HepG2 (cell line): ENCODE results near the gene CAVIN2. TPM values are rescaled to one million over a fixed set of nuclear protein-coding genes. Genes with fewer than 3 reads are reported as not detected.

ENCODE experiments used
- ETV6 ChIP-seq: sonication (generic); formaldehyde crosslinking; conservative IDR thresholded peaks from 2 replicates; pipeline ENCODE4 v1.4.0; 2020; ENCODE audit warnings: missing genetic modification reagents
- FOXC1 ChIP-seq: sonication (generic); formaldehyde crosslinking; IDR thresholded peaks from 2 replicates; pipeline ENCODE4 v1.8.0; 2022; ENCODE audit warnings: mild to moderate bottlenecking, missing genetic modification reagents, borderline replicate concordance
- FOXP1 ChIP-seq, 2 experiments: fragments of 450-650 bp in 1 of 2; IDR thresholded peaks; 2 replicates each; pipeline ENCODE4 v1.6.1; 2017 to 2018; ENCODE audit warnings: antibody characterized with exemption in 1 of 2
- GLI4 ChIP-seq: sonication (generic); formaldehyde crosslinking; IDR thresholded peaks from 2 replicates; pipeline ENCODE4 v1.5.1; 2020; ENCODE audit warnings: missing genetic modification reagents, mild to moderate bottlenecking, moderate library complexity, borderline replicate concordance
- NAIF1 ChIP-seq: sonication (generic); formaldehyde crosslinking; IDR thresholded peaks from 2 replicates; pipeline ENCODE4 v1.5.0; 2020; ENCODE audit warnings: mild to moderate bottlenecking, missing genetic modification reagents, borderline replicate concordance
- NR1H2 ChIP-seq: sonication (generic); formaldehyde crosslinking; IDR thresholded peaks from 2 replicates; pipeline ENCODE4 v1.8.1; 2022; ENCODE audit warnings: low read depth, missing genetic modification reagents, borderline replicate concordance
- RBM39 ChIP-seq: fragments of 200-400 bp; formaldehyde crosslinking; IDR thresholded peaks from one replicate; pipeline ENCODE4 v1.6.1; 2018; ENCODE audit warnings: antibody characterized with exemption, mild to moderate bottlenecking, low read depth, low read length; ENCODE audit not compliant: poor library complexity, severe bottlenecking
- THYN1 ChIP-seq: sonication (generic); formaldehyde crosslinking; IDR thresholded peaks from 2 replicates; pipeline ENCODE4 v1.8.1; 2023; ENCODE audit warnings: low read depth, mild to moderate bottlenecking, moderate library complexity, missing genetic modification reagents, borderline replicate concordance
- ZBTB46 ChIP-seq: sonication (generic); formaldehyde crosslinking; IDR thresholded peaks from 2 replicates; pipeline ENCODE4 v1.4.0; 2020; ENCODE audit warnings: mild to moderate bottlenecking, missing genetic modification reagents, borderline replicate concordance
- ZBTB7A ChIP-seq: sonication (generic); formaldehyde crosslinking; IDR thresholded peaks from 2 replicates; pipeline ENCODE4 v1.8.0; 2022; ENCODE audit warnings: mild to moderate bottlenecking, missing genetic modification reagents
- ZNF18 ChIP-seq: sonication (generic); formaldehyde crosslinking; IDR thresholded peaks from 2 replicates; pipeline ENCODE4 v1.8.0; 2022; ENCODE audit warnings: mild to moderate bottlenecking, missing genetic modification reagents; ENCODE audit not compliant: insufficient replicate concordance
- ZNF510 ChIP-seq: sonication (generic); formaldehyde crosslinking; IDR thresholded peaks from 2 replicates; pipeline ENCODE4 v1.4.0; 2020; ENCODE audit warnings: low read depth, mild to moderate bottlenecking, missing genetic modification reagents
- ZNF564 ChIP-seq: sonication (generic); formaldehyde crosslinking; IDR thresholded peaks from 2 replicates; pipeline ENCODE4 v1.8.1; 2023; ENCODE audit warnings: mild to moderate bottlenecking, missing genetic modification reagents
- polyA plus RNA-seq, 8 experiments: library from polyadenylated mRNA; depleted of rRNA in 3 of 8; stranded (reverse) in 7 of 8; unstranded in 1 of 8; fragments of >200 nt; fragmentation: Illumina TruSeq in 4 of 8; extraction: Trizol in 4 of 8; gene quantifications; 2 replicates each; pipeline versions ENCODE4 v1.2.1 to v1.2.3, GENCODE V29; 2011 to 2016; ENCODE audit warnings: low read depth in 4 of 8, missing spikeins in 1 of 8, mixed read lengths in 1 of 8; ENCODE audit not compliant: insufficient read depth in 1 of 8
- total RNA-seq, 5 experiments: library from RNA; depleted of rRNA; stranded (reverse); fragments of >200 nt; fragmentation: Illumina TruSeq; extraction: Trizol; gene quantifications; 2 replicates each; pipeline ENCODE4 v1.2.3, GENCODE V29; 2016; ENCODE audit warnings: low read depth in 1 of 5
- TF ChIP-seq, protein P1 (sequence below): sonication (generic); formaldehyde crosslinking; IDR thresholded peaks from 2 replicates; pipeline ENCODE4 v1.5.0; 2020; ENCODE audit warnings: missing genetic modification reagents
- TF ChIP-seq, protein P2 (sequence below): sonication (generic); formaldehyde crosslinking; IDR thresholded peaks from 2 replicates; pipeline ENCODE4 v1.4.0; 2020; ENCODE audit warnings: missing genetic modification reagents, low read depth, mild to moderate bottlenecking, borderline replicate concordance
- TF ChIP-seq, protein P3 (sequence below): sonication (generic); formaldehyde crosslinking; IDR thresholded peaks from 2 replicates; pipeline ENCODE4 v1.5.0; 2020; ENCODE audit warnings: missing genetic modification reagents

The CAVIN2 gene
- total and polyA plus RNA-seq, 2 of the 13 experiments (the other 11 are each of a cell fraction or from before 2014, with no cell fraction given) = 7.6 to 38.8 TPM

- TF ChIP-seq ZNF18 = peak; percentile 99
- peak; percentile 60; the same call in 1 of the 2 replicates for TF ChIP-seq ZNF564 (CRISPR knock-in tag)
- TF ChIP-seq THYN1 (CRISPR knock-in tag) = no peak; the same call in 1 of the 2 replicates
- no peak for TF ChIP-seq ZBTB46 (CRISPR knock-in tag)
- TF ChIP-seq RBM39 = no peak
- TF ChIP-seq, protein P1, sequence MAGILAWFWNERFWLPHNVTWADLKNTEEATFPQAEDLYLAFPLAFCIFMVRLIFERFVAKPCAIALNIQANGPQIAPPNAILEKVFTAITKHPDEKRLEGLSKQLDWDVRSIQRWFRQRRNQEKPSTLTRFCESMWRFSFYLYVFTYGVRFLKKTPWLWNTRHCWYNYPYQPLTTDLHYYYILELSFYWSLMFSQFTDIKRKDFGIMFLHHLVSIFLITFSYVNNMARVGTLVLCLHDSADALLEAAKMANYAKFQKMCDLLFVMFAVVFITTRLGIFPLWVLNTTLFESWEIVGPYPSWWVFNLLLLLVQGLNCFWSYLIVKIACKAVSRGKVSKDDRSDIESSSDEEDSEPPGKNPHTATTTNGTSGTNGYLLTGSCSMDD (CRISPR knock-in tag) = no peak
- TF ChIP-seq NR1H2 (CRISPR knock-in tag) = no peak
- peak; percentile 48; the same call in 1 of the 2 replicates for TF ChIP-seq GLI4 (CRISPR knock-in tag)
- no peak for TF ChIP-seq ZBTB7A (CRISPR knock-in tag)
- TF ChIP-seq FOXP1 (IDR thresholded peaks at IDR 0.05) = peak; percentile 84
- peak; percentile 98 for TF ChIP-seq FOXP1 (CRISPR knock-in tag; IDR thresholded peaks at IDR 0.05)
- no peak for TF ChIP-seq FOXC1
- TF ChIP-seq, protein P2, sequence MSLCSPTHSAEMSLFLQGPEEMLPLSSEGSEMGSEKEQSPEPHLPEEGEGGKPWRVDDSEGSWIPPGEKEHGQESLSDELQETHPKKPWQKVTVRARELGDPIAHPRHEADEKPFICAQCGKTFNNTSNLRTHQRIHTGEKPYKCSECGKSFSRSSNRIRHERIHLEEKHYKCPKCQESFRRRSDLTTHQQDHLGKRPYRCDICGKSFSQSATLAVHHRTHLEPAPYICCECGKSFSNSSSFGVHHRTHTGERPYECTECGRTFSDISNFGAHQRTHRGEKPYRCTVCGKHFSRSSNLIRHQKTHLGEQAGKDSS = peak; percentile 96; the same call in 1 of the 2 replicates
- peak; percentile 62; the same call in 1 of the 2 replicates for TF ChIP-seq ETV6 (CRISPR knock-in tag)
- no peak for TF ChIP-seq ZNF510 (CRISPR knock-in tag)
- no peak for TF ChIP-seq NAIF1 (CRISPR knock-in tag)
- TF ChIP-seq, protein P3, sequence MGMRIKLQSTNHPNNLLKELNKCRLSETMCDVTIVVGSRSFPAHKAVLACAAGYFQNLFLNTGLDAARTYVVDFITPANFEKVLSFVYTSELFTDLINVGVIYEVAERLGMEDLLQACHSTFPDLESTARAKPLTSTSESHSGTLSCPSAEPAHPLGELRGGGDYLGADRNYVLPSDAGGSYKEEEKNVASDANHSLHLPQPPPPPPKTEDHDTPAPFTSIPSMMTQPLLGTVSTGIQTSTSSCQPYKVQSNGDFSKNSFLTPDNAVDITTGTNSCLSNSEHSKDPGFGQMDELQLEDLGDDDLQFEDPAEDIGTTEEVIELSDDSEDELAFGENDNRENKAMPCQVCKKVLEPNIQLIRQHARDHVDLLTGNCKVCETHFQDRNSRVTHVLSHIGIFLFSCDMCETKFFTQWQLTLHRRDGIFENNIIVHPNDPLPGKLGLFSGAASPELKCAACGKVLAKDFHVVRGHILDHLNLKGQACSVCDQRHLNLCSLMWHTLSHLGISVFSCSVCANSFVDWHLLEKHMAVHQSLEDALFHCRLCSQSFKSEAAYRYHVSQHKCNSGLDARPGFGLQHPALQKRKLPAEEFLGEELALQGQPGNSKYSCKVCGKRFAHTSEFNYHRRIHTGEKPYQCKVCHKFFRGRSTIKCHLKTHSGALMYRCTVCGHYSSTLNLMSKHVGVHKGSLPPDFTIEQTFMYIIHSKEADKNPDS (CRISPR knock-in tag) = peak; percentile 85; the same call in 1 of the 2 replicates
Observed at GRCh38 chr2:191866675-191867506, 20.0 kb upstream of the CAVIN2 start (continued).
